HS-5 (cell line): Measurements from ENCODE around the gene CFAP99.
A peak's percentile ranks its signal among the peaks of the same experiment; 100 is the strongest.
"Not testable (repeated sequence)": the region's sequence is repeated elsewhere in the genome, so short reads cannot be mapped to it uniquely, and the experiment has no call there.

Experiments
- DNase-seq: peaks from one replicate; pipeline ENCODE4 v3.0.0-alpha.2; 2012; ENCODE audit warnings: low read depth

Gene CFAP99

GRCh38 chr4:2418650-2419571 lies at the start of gene CFAP99:
TSS of gene CFAP99 (plus strand) at chr4:2418955.
- peak; percentile 73 for DNase-seq

GRCh38 chr4:2370597-2371320 lies 48.0 kb upstream of the CFAP99 start:
- DNase-seq, result no peak

- no peak for DNase-seq
Measured at GRCh38 chr4:2371765-2372487, 46.8 kb upstream of the CFAP99 start.

- DNase-seq, result no peak
Measured at GRCh38 chr4:2372488-2373030, 46.2 kb upstream of the CFAP99 start.

- DNase-seq, result no peak
Measured at GRCh38 chr4:2373532-2373931, 45.2 kb upstream of the CFAP99 start.

GRCh38 chr4:2375427-2375826 lies 43.3 kb upstream of the CFAP99 start:
- DNase-seq, result no peak

- DNase-seq, result no peak
Measured at GRCh38 chr4:2377241-2377640, 41.5 kb upstream of the CFAP99 start.

- DNase-seq, result no peak
Measured at GRCh38 chr4:2378401-2378800, 40.4 kb upstream of the CFAP99 start.

GRCh38 chr4:2378898-2379297 lies 39.9 kb upstream of the CFAP99 start:
- DNase-seq, result no peak

GRCh38 chr4:2380589-2380988 lies 38.2 kb upstream of the CFAP99 start:
- DNase-seq, result not testable (repeated sequence)

- not testable (repeated sequence) for DNase-seq
Measured at GRCh38 chr4:2382769-2383202, 36.0 kb upstream of the CFAP99 start.

GRCh38 chr4:2383220-2383631 lies 35.5 kb upstream of the CFAP99 start:
- not testable (repeated sequence) for DNase-seq

- DNase-seq, result no peak
Measured at GRCh38 chr4:2383760-2384159, 35.0 kb upstream of the CFAP99 start.

- no peak for DNase-seq
Measured at GRCh38 chr4:2384245-2384644, 34.5 kb upstream of the CFAP99 start.

- DNase-seq, result no peak
Measured at GRCh38 chr4:2385516-2385915, 33.2 kb upstream of the CFAP99 start.

GRCh38 chr4:2386717-2387116 lies 32.0 kb upstream of the CFAP99 start:
- DNase-seq, result no peak

GRCh38 chr4:2387218-2387617 lies 31.5 kb upstream of the CFAP99 start:
- no peak for DNase-seq

GRCh38 chr4:2387829-2388228 lies 30.9 kb upstream of the CFAP99 start:
- no peak for DNase-seq

- no peak for DNase-seq
Measured at GRCh38 chr4:2388429-2389182, 30.1 kb upstream of the CFAP99 start.

- DNase-seq, result no peak
Measured at GRCh38 chr4:2389691-2390090, 29.1 kb upstream of the CFAP99 start.

- DNase-seq, result no peak
Measured at GRCh38 chr4:2390146-2390545, 28.6 kb upstream of the CFAP99 start.
